NT2/D1 (cell line): ENCODE results near the gene JMJD7.

Experiments used
- YY1 ChIP-seq: IDR thresholded peaks from 2 replicates; pipeline ENCODE4 v1.6.1; 2011; ENCODE audit not compliant: insufficient read length, insufficient read depth
- ZNF274 ChIP-seq: IDR thresholded peaks from 2 replicates; pipeline ENCODE4 v1.6.1; 2011; ENCODE audit warnings: mild to moderate bottlenecking, low read depth, low read length

GRCh38 chr15:41836073-41836472, 8.2 kb downstream of the JMJD7 start:
- TF ChIP-seq YY1 = no peak
- no peak for TF ChIP-seq ZNF274
